ENCODE results near the gene CGB1. TPM values are rescaled to one million over a fixed set of nuclear protein-coding genes. Genes with fewer than 3 reads are reported as not detected.

The CGB1 gene
- total RNA-seq = not detected in 2 replicates

DNA sequence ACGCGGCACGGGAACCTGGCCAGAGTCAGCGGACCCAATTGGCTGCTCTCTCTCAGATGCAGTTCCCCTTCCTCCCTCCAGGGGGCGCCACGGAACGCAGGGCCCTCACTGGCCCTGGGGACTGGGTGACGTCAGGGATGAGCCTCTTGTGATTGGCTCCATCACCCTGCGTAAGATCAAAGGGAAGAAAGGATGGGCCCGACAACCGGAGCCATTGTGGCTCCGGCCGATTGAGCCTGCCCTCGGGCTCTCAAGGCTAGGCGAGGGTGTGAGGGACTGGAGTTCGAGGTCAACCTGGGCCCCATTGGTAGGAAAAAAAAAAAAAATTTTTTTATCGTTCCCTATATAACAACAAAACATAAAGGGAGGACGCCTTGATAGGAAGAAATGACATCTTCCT lies at the start of gene CGB1:
Gene CGB1, minus strand, starts transcription at position 81 of the 400 bp plus-strand sequence. CDS start 184 bp downstream, outside the sequence.

GRCh38 chr19:49085020-49085867 lies 48.5 kb upstream of the CGB1 start, which contains the start of gene SNRNP70:
TSS of gene SNRNP70 (plus strand) at chr19:49085451. CDS start at chr19:49086415, 964 bp downstream.

GRCh38 chr19:49064768-49065611 lies 28.3 kb upstream of the CGB1 start, which contains the start of gene NTF4:
TSS of gene NTF4 (minus strand) at chr19:49064818. CDS start at chr19:49061997, 2,821 bp downstream.

GRCh38 chr19:49057636-49058234 lies 21.0 kb upstream of the CGB1 start, which contains the start of gene CGB7:
TSS of gene CGB7 (minus strand) at chr19:49057749. CDS start at chr19:49055375, 2,374 bp downstream.

GRCh38 chr19:49049011-49049410 lies 12.3 kb upstream of the CGB1 start, which contains the start of gene CGB8:
TSS of gene CGB8 (minus strand) at chr19:49049111. CDS start at chr19:49048739, 372 bp downstream.

DNA sequence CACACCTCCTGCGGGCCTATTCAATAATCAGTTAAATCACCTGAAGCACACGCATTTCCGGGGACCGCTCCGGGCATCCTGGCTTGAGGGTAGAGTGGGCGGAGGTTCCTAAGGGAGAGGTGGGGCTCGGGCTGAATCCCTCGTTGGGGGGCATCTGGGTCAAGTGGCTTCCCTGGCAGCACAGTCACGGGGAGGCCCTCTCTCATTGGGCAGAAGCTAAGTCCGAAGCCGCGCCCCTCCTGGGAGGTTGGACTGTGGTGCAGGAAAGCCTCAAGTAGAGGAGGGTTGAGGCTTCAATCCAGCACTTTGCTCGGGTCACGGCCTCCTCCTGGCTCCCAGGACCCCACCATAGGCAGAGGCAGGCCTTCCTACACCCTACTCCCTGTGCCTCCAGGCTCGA lies 6.9 kb upstream of the CGB1 start, which contains the start of gene CGB5:
Gene CGB5, plus strand, starts transcription at position 301 of the 400 bp plus-strand sequence. CDS start 362 bp downstream, outside the sequence.

GRCh38 chr19:49031642-49032301 lies 4.9 kb downstream of the CGB1 start, which contains the start of gene CGB2:
TSS of gene CGB2 (plus strand) at chr19:49031890. CDS start at chr19:49032096, 206 bp downstream.

GRCh38 chr19:49024233-49024632 lies 12.5 kb downstream of the CGB1 start, which contains the start of gene CGB3:
TSS of gene CGB3 (minus strand) at chr19:49024333. CDS start at chr19:49023971, 362 bp downstream.

DNA sequence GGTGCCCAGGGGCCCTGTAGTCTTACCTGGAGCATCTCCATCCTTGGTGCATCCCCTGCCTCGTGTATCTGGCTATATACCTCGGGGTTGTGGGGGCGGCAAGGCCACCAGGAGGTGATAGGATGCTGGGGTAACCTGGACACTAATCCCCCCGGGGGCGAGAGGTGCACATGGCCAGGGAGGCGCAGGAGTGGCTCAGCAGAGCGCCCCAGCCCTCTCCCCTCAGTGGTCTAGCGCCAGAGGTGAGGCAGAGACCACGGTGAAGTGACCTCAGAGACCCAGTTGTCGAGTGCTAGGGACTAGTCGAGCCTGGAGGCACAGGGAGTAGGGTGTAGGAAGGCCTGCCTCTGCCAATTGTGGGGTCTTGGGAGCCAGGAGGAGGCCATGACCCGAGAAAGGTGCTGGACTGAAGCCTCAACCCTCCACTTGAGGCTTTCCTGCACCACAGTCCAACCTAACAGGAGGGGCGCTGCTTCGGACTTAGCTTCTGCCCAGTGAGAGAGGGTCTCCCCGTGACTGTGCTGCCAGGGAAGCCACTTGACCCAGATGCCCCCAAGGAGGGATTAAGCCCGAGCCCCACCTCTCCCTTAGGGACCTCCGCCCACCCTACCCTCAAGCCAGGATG lies 19.5 kb downstream of the CGB1 start, which contains the start of gene LHB:
Gene LHB, minus strand, starts transcription at position 51 of the 625 bp plus-strand sequence. Its CDS starts 10 bp downstream, at position 41.

GRCh38 chr19:48993175-48994034 lies 43.3 kb downstream of the CGB1 start, which contains the start of the genes GYS1 and RUVBL2:
TSS of gene GYS1 (minus strand) at chr19:48993309. CDS start at chr19:48993112, 197 bp downstream.
TSS of gene RUVBL2 (plus strand) at chr19:48993887. CDS start at chr19:48993912, 25 bp downstream.

Other genes starting within 250 kb of the CGB1 start
- 47.4 TPM in 2 replicates for gene BCAT2, start 225.9 kb downstream of the CGB1 start, total RNA-seq
- 5.8 and 13.2 TPM in 2 replicates for gene HSD17B14, start 200.4 kb downstream of the CGB1 start, total RNA-seq
- 1.9 and 2.7 TPM in 2 replicates for gene PLEKHA4, start 168.3 kb downstream of the CGB1 start, total RNA-seq
- 24.4 and 27.2 TPM in 2 replicates for gene PPP1R15A, start 164.5 kb downstream of the CGB1 start, total RNA-seq
- gene TULP2, start 138.2 kb downstream of the CGB1 start, total RNA-seq = 0.32 TPM in 1 of 2 replicates, not detected in the other
- gene NUCB1, start 136.6 kb downstream of the CGB1 start, total RNA-seq = 86.9 and 92.9 TPM in 2 replicates
- not detected in 2 replicates for gene DHDH, start 103.2 kb downstream of the CGB1 start, total RNA-seq
- gene BAX, start 82.0 kb downstream of the CGB1 start, total RNA-seq = 137 and 154 TPM in 2 replicates
- 777 and 969 TPM in 2 replicates for gene FTL, start 71.6 kb downstream of the CGB1 start, total RNA-seq
- gene GYS1, start 43.6 kb downstream of the CGB1 start, total RNA-seq = 22.9 and 25.3 TPM in 2 replicates
- gene RUVBL2, start 43.0 kb downstream of the CGB1 start, total RNA-seq = 364 and 391 TPM in 2 replicates
- gene LHB, start 19.8 kb downstream of the CGB1 start, total RNA-seq = not detected in 2 replicates
- not detected in 2 replicates for gene CGB3, start 12.6 kb downstream of the CGB1 start, total RNA-seq
- gene CGB2, start 5.0 kb downstream of the CGB1 start, total RNA-seq = 0.46 TPM in 1 of 2 replicates, not detected in the other
- 0.65 TPM in 1 of 2 replicates, not detected in the other for gene CGB5, start 7.0 kb upstream of the CGB1 start, total RNA-seq
- not detected in 2 replicates for gene CGB8, start 12.2 kb upstream of the CGB1 start, total RNA-seq
- gene CGB7, start 20.9 kb upstream of the CGB1 start, total RNA-seq = under 0.01 and 0.30 TPM in 2 replicates
- gene NTF4, start 27.9 kb upstream of the CGB1 start, total RNA-seq = not detected in 2 replicates
- gene KCNA7, start 35.8 kb upstream of the CGB1 start, total RNA-seq = not detected in 2 replicates
- gene SNRNP70, start 48.6 kb upstream of the CGB1 start, total RNA-seq = 126 and 150 TPM in 2 replicates
- 1.5 and 3.9 TPM in 2 replicates for gene LIN7B, start 77.5 kb upstream of the CGB1 start, total RNA-seq
- 0.32 and 0.76 TPM in 2 replicates for gene C19orf73, start 82.2 kb upstream of the CGB1 start, total RNA-seq
- gene PPFIA3, start 82.6 kb upstream of the CGB1 start, total RNA-seq = 4.9 and 5.3 TPM in 2 replicates
- not detected in 2 replicates for gene HRC, start 118.5 kb upstream of the CGB1 start, total RNA-seq
- 11.2 and 12.3 TPM in 2 replicates for gene TRPM4, start 120.9 kb upstream of the CGB1 start, total RNA-seq